Activated CD8-positive, alpha-beta memory T cell treated with anti-CD3 and anti-CD28 coated beads, Interleukin-2, amount 10 ng/mL, durations not matched to agents 7 days and 5 days (primary cell): ENCODE data around the gene OR6K2. TPM values are rescaled to one million over a fixed set of nuclear protein-coding genes. Genes with fewer than 3 reads are reported as not detected.
"Not testable (repeated sequence)": the region's sequence is repeated elsewhere in the genome, so short reads cannot be mapped to it uniquely, and the experiment has no call there.

ENCODE experiments used
- ATAC-seq: fragments of 150-1000 bp; cut with Tn5 transposase; one replicate; pipeline ENCODE4 v1.10.0; 2021; ENCODE audit warnings: moderate library complexity
- CTCF ChIA-PET: fragments of 350-600 bp; sonication (Branson Sonifier 250); formaldehyde crosslinking; loops from one replicate; lab custom pipeline; 2021; ENCODE audit warnings: antibody characterized with exemption; lab: Charles Lee
- DNase-seq: peaks from one replicate; pipeline ENCODE4 v3.0.0-alpha.2; 2020
- H3K27ac Mint-ChIP-seq: one replicate; pipeline ENCODE4 v1.8.0; 2021; ENCODE audit warnings: mild to moderate bottlenecking, mixed read lengths
- H3K27me3 Mint-ChIP-seq: one replicate; pipeline ENCODE4 v1.8.0; 2021; ENCODE audit warnings: mixed read lengths
- H3K36me3 Mint-ChIP-seq: one replicate; pipeline ENCODE4 v1.8.0; 2021; ENCODE audit warnings: mild to moderate bottlenecking, mixed read lengths
- H3K4me1 Mint-ChIP-seq: one replicate; pipeline ENCODE4 v1.8.0; 2021; ENCODE audit warnings: mixed read lengths
- H3K4me3 Mint-ChIP-seq: one replicate; pipeline ENCODE4 v1.8.0; 2021; ENCODE audit warnings: mild to moderate bottlenecking, moderate library complexity, mixed read lengths
- H3K9me3 Mint-ChIP-seq: one replicate; pipeline ENCODE4 v1.8.0; 2022; ENCODE audit warnings: low read depth, mixed read lengths
- total RNA-seq, 2 experiments: library from RNA; stranded (reverse); gene quantifications; one replicate each; pipeline ENCODE4 v1.2.3, GENCODE V29; 2021

OR6K2 gene
- total RNA-seq, 2 experiments from 2014 or later, result not detected

DNA sequence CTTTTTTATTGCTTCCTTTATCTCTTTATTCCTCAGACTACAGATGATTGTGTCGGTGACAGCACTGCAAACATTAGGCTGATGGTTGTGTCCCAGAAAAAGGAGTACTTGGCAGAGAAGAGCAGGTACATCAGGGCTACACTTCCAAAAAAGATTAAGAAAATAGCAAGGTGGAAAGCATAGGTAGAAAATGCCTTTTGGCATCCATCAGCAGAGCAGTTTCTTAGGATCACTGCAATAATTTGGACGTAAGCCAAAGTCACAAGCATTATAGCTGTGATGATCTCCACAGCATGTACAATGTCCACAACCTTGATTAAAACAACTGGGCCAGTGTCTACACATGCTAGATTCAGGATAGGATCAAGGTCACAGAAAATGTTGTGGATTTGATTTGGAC lies 5.9 kb downstream of the OR6K2 start:
- Mint-ChIP-seq H3K4me1 (no peaks in the 10 kb centered on the region), H3K27me3 (peaks cover 6% of the 10 kb centered on the region), H3K9me3 (no peaks in the 10 kb centered on the region), H3K27ac (no peak overlapping the region), H3K4me3 (no peak overlapping the region), H3K36me3 (no peaks in the 10 kb centered on the region)
- CTCF ChIA-PET, result no interaction called here
- ATAC-seq, result no peak
- DNase-seq, result no peak

DNA sequence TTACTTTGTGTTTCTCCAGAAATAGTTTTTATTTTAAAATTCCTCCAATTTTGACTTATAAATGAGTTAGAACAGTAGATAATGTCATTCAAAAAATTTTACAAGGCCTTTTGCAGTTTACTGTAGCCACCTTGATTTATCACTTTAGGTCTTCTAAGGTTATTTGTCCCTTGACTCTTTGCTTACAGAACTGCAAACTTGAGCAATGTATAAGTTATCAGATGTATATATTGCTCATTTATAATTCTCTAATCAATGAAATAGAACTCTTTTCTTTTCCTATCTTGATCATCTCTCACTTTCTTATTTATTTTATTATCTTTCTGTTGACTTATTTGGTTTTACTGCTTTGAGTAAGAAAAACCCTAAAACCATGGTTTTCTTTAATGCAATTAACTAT lies 8.1 kb downstream of the OR6K2 start:
- no peak for DNase-seq
- no peak overlapping the region for H3K27ac Mint-ChIP-seq
- no peaks in the 10 kb centered on the region for H3K36me3 Mint-ChIP-seq
- H3K27me3 Mint-ChIP-seq, result peaks cover 13% of the 10 kb centered on the region
- H3K4me1 Mint-ChIP-seq, result no peaks in the 10 kb centered on the region
- CTCF ChIA-PET, result no interaction called here
- H3K9me3 Mint-ChIP-seq, result no peaks in the 10 kb centered on the region
- no peak overlapping the region for H3K4me3 Mint-ChIP-seq
- no peak for ATAC-seq

DNA sequence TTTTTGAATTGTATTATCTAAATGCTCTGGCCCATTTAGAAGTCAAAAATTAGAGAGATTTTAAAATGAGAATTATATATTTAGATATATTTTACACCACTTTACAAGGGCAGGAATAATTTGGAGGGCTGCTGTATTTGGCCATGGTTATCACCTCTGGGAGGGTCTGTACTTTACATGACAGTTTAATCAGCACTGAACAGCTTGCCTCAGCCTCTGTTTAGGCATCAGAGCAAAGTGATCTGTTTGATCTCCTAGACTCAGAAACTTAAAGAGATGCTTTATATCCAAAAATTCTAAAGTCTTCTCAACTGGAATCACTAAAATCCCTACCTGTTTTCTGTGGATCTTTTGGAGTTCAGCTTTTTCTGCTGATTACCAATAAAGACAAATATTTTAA lies 8.5 kb downstream of the OR6K2 start:
- DNase-seq (no peak), ATAC-seq (no peak)
- H3K4me3 Mint-ChIP-seq, result no peak overlapping the region
- no peaks in the 10 kb centered on the region for H3K4me1 Mint-ChIP-seq
- no peaks in the 10 kb centered on the region for H3K9me3 Mint-ChIP-seq
- H3K36me3 Mint-ChIP-seq, result no peaks in the 10 kb centered on the region
- H3K27me3 Mint-ChIP-seq, result peaks cover 15% of the 10 kb centered on the region
- no peak overlapping the region for H3K27ac Mint-ChIP-seq
- CTCF ChIA-PET, result no interaction called here

DNA sequence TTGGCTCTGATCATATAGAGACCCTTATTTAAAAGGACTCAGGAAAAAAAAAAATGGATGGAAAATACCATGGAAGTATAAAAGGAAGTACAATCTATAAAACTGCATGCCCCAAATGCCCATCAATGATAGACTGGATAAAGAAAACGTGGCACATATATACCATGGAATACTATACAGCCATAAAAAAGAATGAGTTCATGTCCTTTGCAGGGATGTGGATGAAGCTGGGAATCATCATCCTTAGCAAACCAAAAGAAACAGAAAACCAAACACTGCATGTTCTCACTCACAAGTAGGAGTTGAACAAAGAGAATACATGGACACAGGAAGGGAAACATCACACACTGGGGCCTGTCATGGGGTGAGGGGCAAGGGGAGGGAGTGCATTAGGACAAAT lies 9.3 kb downstream of the OR6K2 start:
- H3K27me3 Mint-ChIP-seq, result peaks cover 15% of the 10 kb centered on the region
- ATAC-seq, H3K4me1 Mint-ChIP-seq, CTCF ChIA-PET, DNase-seq, H3K27ac Mint-ChIP-seq, H3K36me3 Mint-ChIP-seq, H3K4me3 Mint-ChIP-seq, H3K9me3 Mint-ChIP-seq: not testable (repeated sequence)

DNA sequence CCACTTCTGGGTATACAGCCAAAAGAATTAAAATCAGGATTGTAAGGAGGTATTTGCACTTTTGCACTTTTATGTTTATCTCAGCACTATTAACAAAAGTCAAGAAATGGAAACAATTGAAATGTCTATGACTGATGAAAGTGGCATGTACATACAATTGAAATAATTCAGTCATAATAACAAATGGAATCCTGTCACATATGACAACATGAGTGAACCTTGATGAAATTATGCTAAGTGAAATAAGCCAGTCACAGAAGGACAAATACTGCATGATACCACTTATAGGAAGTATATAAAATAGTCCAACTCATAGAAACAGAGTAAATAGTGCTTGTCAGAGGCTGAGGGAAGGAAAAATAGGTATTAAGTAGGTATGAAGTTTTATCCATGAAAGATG lies 10.6 kb downstream of the OR6K2 start:
- Mint-ChIP-seq H3K27me3 (peaks cover 16% of the 10 kb centered on the region), H3K36me3 (no peaks in the 10 kb centered on the region), H3K9me3 (no peaks in the 10 kb centered on the region), H3K4me3 (no peak overlapping the region), H3K27ac (no peak overlapping the region), H3K4me1 (no peaks in the 10 kb centered on the region)
- DNase-seq (no peak), ATAC-seq (no peak)
- CTCF ChIA-PET, result no interaction called here

DNA sequence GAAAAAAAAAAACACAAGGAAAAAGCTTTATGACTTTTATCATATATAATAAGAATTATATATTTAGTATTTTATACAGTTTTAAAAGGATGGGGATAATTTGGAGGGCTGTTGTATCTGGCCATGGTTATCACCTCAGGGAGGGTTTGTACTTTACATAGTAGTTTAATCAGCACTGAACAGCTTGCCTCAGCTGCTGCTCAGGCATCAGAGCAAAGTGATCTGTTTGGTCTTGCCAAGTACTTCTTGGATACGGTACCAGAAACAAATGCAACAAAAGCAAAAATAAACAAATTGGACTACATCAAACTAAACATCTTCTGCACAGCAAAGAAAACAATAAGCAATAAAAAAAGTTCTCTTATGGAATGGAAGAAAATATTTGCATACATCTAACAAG lies 11.3 kb downstream of the OR6K2 start:
- CTCF ChIA-PET, result no interaction called here
- Mint-ChIP-seq H3K27me3 (peaks cover 21% of the 10 kb centered on the region), H3K4me3 (no peak overlapping the region), H3K9me3 (no peaks in the 10 kb centered on the region), H3K27ac (no peak overlapping the region), H3K4me1 (no peaks in the 10 kb centered on the region), H3K36me3 (no peaks in the 10 kb centered on the region)
- no peak for ATAC-seq
- no peak for DNase-seq

DNA sequence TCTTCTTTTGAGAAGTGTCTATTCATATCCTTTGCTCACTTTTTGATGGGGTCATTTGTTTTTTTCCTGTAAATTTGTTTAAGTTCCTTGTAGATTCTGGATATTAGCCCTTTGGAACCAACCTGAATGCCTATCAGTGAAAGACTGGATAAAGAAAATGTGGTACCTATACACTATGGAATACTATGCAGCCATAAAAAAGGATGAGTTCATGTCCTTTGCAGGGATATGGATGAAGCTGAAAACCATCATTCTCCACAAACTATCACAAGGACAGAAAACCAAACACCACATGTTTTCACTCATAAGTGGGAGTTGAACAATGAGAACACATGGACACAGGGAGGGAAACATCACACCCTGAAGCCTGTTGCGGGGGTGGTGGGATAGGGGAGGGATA lies 12.1 kb downstream of the OR6K2 start:
- H3K9me3 Mint-ChIP-seq, H3K27ac Mint-ChIP-seq, H3K4me3 Mint-ChIP-seq, DNase-seq, H3K4me1 Mint-ChIP-seq, H3K36me3 Mint-ChIP-seq, CTCF ChIA-PET, ATAC-seq: not testable (repeated sequence)
- H3K27me3 Mint-ChIP-seq, result peaks cover 27% of the 10 kb centered on the region

DNA sequence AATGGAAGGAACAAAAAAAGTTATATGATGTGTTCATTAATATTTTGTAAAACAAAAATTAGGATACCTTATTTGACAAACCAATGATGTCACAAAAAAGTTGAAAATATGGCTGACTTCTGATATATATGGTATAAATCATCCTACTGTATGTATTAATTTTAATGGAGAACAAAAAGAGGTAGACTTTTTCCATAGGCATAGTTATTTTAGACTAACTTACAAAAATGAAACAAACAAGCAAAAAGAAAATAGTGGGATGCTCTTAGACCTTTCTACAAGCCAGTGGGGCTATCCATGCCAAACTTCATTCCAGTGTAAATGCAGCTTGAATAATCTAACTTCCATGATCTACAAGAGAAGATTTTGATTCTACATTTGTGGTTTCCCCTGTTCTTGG lies 13.4 kb downstream of the OR6K2 start:
- no peaks in the 10 kb centered on the region for H3K9me3 Mint-ChIP-seq
- CTCF ChIA-PET, result no interaction called here
- H3K27me3 Mint-ChIP-seq, result peaks cover 33% of the 10 kb centered on the region
- H3K27ac Mint-ChIP-seq, result no peak overlapping the region
- no peak for DNase-seq
- no peaks in the 10 kb centered on the region for H3K36me3 Mint-ChIP-seq
- no peak overlapping the region for H3K4me3 Mint-ChIP-seq
- H3K4me1 Mint-ChIP-seq, result no peaks in the 10 kb centered on the region
- ATAC-seq, result no peak

DNA sequence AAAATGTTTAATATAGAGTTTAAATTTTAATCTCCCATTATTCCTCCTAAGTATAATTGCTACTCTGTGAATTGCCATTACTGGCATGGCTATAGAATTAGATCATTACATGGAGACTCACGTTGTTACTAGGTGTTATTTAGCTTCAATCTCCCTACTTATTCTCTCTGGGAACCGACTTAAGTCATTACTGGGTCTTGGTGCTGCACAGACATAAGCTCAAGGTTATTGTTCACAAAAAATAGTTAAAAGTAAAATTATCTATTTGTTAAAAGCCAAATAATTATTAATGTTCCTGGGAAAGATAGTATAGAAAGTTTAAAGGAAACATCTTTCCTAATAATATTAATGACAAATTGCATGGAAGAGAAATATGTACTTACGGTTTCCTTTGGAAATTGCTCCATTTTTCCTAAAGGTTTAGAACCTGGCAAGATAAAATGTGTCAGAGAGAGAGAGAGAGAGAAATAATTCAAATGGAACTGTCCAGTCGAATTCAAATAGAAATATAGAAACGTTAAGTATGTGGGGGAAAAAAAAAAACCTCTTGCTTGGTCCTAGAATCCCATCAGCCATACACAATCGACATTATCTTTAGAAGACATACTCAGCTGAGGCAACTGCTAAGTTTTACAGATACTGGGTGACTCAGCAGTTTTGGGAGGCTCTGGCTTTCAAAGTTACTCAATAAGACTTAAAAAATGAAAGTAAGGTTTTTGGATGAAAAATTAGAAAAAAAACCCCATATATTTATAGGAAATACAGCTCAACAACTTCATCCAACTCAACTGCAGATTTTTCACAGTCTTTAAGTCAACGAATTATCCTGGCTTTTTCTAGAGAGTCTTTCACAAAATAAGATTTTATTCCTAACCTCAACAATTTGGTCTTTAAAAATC lies 14.1 kb downstream of the OR6K2 start, which contains the start of gene SPTA1:
Gene SPTA1 (minus strand): TSS at position 605 of the 899 bp plus-strand sequence. CDS start 198 bp downstream, at position 407.
- Mint-ChIP-seq H3K4me3 (no peak within 1 kb of the TSS), H3K36me3 (no peaks in the 10 kb centered on the region), H3K27me3 (peaks cover 36% of the 10 kb centered on the region), H3K27ac (no peak within 1 kb of the TSS), H3K9me3 (no peaks in the 10 kb centered on the region), H3K4me1 (no peaks in the 10 kb centered on the region)
- DNase-seq (no peak), ATAC-seq (no peak)
- CTCF ChIA-PET, result no interaction called here

DNA sequence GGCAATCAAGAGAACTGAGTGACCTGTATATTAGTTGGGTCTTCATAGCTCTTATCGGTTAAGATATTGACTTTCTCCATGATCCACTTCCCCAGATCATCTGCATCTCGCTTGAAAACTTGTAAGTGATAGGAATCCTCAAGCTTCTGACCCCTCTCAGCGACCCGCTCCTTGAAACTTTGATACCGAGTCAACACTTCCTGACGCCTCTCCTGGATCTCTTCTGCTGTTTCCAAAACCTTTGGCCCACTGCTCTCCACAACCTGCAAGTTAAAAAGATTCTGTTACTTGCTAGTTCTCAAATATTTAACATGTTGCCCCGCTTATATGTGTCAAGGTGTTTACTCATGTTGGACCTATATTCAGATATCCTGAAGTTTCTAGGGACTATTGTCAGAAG lies 15.4 kb downstream of the OR6K2 start:
- Mint-ChIP-seq H3K27me3 (peaks cover 35% of the 10 kb centered on the region), H3K27ac (no peak overlapping the region), H3K36me3 (no peaks in the 10 kb centered on the region), H3K4me3 (no peak overlapping the region), H3K9me3 (no peaks in the 10 kb centered on the region), H3K4me1 (no peaks in the 10 kb centered on the region)
- no peak for DNase-seq
- CTCF ChIA-PET, result no interaction called here
- ATAC-seq, result no peak

DNA sequence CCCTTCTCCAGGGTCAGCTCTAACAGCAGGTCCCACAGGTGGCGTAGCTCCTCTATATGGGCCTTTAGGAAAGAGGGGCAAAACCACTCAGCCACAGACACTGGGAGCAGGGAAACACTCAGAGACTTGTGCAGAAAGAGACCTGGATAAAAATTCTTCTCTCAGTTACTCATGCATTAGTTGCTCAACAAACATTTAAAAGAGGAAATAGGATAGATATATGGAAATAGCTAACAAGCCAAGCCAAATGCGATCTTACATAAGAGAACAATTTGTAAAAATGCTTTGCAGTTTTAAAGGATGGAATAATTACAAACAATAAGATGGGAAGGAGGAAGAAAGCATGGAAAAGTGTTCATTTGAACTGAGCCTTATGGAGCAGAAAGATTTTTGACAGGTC lies 18.8 kb downstream of the OR6K2 start:
- H3K27ac Mint-ChIP-seq, result no peak overlapping the region
- DNase-seq, result no peak
- ATAC-seq, result no peak
- peaks cover 4% of the 10 kb centered on the region for H3K4me1 Mint-ChIP-seq
- CTCF ChIA-PET, result no interaction called here
- H3K4me3 Mint-ChIP-seq, result no peak overlapping the region
- peaks cover 29% of the 10 kb centered on the region for H3K27me3 Mint-ChIP-seq
- H3K36me3 Mint-ChIP-seq, result no peaks in the 10 kb centered on the region
- H3K9me3 Mint-ChIP-seq, result no peaks in the 10 kb centered on the region

DNA sequence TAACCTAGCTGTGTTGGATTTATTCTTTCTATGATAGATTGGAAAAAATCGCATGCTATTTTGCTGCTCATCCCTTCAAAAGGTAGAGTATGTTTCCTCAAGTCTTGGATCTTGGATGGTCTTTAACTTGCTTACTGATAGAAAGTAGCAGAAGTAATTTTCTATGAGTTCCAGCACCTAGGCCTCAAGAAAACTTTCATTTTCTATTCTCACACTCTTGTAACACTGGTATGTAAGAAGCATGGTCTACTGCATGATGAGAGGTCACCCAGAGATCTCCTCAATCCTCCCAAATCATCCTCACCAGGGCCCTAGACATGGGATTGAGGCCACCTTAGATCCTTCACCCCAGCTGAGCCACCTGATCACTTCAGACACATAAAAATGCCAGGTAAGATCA lies 21.2 kb downstream of the OR6K2 start:
- Mint-ChIP-seq H3K27me3 (peaks cover 21% of the 10 kb centered on the region), H3K4me3 (no peak overlapping the region), H3K9me3 (no peaks in the 10 kb centered on the region), H3K27ac (no peak overlapping the region), H3K36me3 (no peaks in the 10 kb centered on the region), H3K4me1 (peaks cover 4% of the 10 kb centered on the region)
- CTCF ChIA-PET, result no interaction called here
- ATAC-seq, result no peak
- DNase-seq, result no peak

DNA sequence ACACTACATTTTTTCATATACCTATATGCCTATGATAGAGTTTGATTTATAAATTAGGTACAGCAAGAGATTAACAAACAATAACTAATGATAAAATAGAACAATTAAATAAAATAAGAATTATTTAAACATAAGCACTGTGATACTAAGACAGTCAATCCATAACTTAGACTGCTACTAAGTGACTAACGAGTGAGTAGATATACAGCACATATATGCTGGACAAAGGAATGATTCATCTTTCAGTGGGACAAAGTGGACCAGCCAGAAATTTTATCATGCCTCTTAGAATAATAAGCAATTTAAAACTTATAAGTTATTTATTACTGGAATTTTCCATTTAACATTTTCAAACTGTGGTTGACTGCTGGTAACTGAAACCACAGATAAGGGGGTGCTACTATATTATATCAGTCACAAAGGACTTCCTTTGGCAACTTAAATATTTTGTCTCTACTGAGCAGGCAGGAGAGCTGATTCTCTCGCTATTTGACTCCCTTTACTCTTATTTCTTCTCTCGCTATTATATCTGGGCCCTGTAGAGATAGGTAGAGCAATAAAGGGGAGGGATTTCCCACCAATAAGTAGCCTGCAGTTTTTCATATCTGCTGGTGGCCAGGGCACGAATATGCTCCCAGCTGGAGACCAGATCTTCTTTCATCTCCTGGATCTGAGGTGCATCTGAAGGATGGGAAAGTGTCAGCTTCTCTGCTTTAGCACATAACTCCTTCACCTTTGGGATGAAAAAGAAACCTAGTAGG lies 24.7 kb downstream of the OR6K2 start:
- H3K9me3 Mint-ChIP-seq, result no peaks in the 10 kb centered on the region
- H3K27ac Mint-ChIP-seq, result no peak overlapping the region
- H3K27me3 Mint-ChIP-seq, result peaks cover 5% of the 10 kb centered on the region
- no peak for DNase-seq
- no peaks in the 10 kb centered on the region for H3K36me3 Mint-ChIP-seq
- CTCF ChIA-PET, result interaction anchor here (1.2 kb wide), 1 partner anchor 64 kb away, joined by 3 read pairs; no protein-coding TSS in a partner anchor
- peaks cover 4% of the 10 kb centered on the region for H3K4me1 Mint-ChIP-seq
- ATAC-seq, result no peak
- no peak overlapping the region for H3K4me3 Mint-ChIP-seq

DNA sequence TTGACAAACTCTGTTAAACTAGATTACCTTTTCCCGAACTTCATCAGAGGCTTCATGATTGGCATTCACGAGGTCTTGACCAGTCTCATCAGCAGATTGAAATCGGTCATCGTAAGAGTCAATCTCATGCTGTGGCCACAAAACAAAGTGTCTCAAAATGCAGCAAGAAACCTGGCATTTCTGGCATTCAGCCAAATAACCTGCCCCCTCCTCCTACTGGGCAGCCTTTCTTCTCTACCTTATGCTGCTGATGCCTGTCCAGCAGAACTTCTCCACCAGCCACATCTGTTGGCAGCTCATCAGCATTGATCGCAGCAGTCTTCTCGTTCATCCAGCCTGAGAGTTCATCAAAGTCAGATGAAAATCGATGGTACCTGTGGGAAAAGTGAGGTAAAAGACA lies 26.1 kb downstream of the OR6K2 start:
- ATAC-seq (no peak), DNase-seq (no peak)
- peaks cover 1% of the 10 kb centered on the region for H3K4me1 Mint-ChIP-seq
- no peaks in the 10 kb centered on the region for H3K9me3 Mint-ChIP-seq
- no peak overlapping the region for H3K27ac Mint-ChIP-seq
- CTCF ChIA-PET, result no interaction called here
- no peak overlapping the region for H3K4me3 Mint-ChIP-seq
- peaks cover 5% of the 10 kb centered on the region for H3K27me3 Mint-ChIP-seq
- H3K36me3 Mint-ChIP-seq, result no peaks in the 10 kb centered on the region
